Thyroid gland (tissue), 4 donors: ENCODE measurements around the gene FIBIN. TPM values are rescaled to one million over a fixed set of nuclear protein-coding genes. Genes with fewer than 3 reads are reported as not detected.

Experiments used
- DNase-seq, 2 donors: peaks; one replicate each; pipeline ENCODE4 v3.0.0-alpha.2; 2019
- H3K27ac ChIP-seq, 3 donors: fragments of 200-600 bp; sonication (generic); 1 replicate in 2 of 3; 2 replicates in 1 of 3; pipeline ENCODE4 v1.5.1; 2016 to 2019; ENCODE audit warnings: mild to moderate bottlenecking in 1 of 3, moderate library complexity in 1 of 3
- H3K27me3 ChIP-seq: fragments of 200-600 bp; sonication (generic); one replicate; pipeline ENCODE4 v1.5.1; 2019
- H3K36me3 ChIP-seq, 2 donors: fragments of 200-600 bp; sonication (generic); one replicate each; pipeline ENCODE4 v1.5.1; 2016 to 2019
- H3K4me1 ChIP-seq, 2 donors: fragments of 200-600 bp; sonication (generic); one replicate each; pipeline ENCODE4 v1.5.1; 2017 to 2019
- H3K4me3 ChIP-seq, 3 donors: fragments of 200-600 bp; sonication (generic); replicated peaks in 1 of 3; 1 replicate in 2 of 3; 2 replicates in 1 of 3; pipeline ENCODE4 v1.5.1; 2016; ENCODE audit warnings: mild to moderate bottlenecking in 1 of 3
- H3K9me3 ChIP-seq: fragments of 200-600 bp; sonication (generic); one replicate; pipeline ENCODE4 v1.5.1; 2017
- CTCF ChIP-seq, 6 experiments: fragments of 200-600 bp in 3 of 6; fragments of 450-650 bp in 3 of 6; sonication (generic) in 3 of 6; IDR thresholded peaks; one replicate each; pipeline ENCODE4 v1.5.1; 2016 to 2019; ENCODE audit warnings: antibody characterized with exemption in 6 of 6, mild to moderate bottlenecking in 2 of 6, inconsistent platforms in 1 of 6, moderate library complexity in 1 of 6
- POLR2A ChIP-seq, 2 donors: fragments of 450-650 bp; IDR thresholded peaks; one replicate each; pipeline ENCODE4 v1.6.1; 2017; ENCODE audit warnings: antibody characterized with exemption in 2 of 2, mild to moderate bottlenecking in 2 of 2, moderate library complexity in 1 of 2
- WGBS, 2 donors: methylation state at CpG; one replicate each; pipeline ENCODE4 v1.1.5; 2017; 5-methylcytosine and 5-hydroxymethylcytosine counted together
- intact Hi-C: fragments of 100-400 bp; cut with DNase I; formaldehyde crosslinking; loops from one replicate; pipeline ENCODE4 v1.15.1; 2023
- total RNA-seq, 4 donors: library from RNA; depleted of rRNA; stranded (reverse); fragments of >200 nt; gene quantifications; one replicate each; pipeline ENCODE4 v1.2.3, GENCODE V29; 2016

The FIBIN gene
- total RNA-seq, 4 donors from 2014 or later: 15.3 to 24.7 (median 19.8) TPM

DNA sequence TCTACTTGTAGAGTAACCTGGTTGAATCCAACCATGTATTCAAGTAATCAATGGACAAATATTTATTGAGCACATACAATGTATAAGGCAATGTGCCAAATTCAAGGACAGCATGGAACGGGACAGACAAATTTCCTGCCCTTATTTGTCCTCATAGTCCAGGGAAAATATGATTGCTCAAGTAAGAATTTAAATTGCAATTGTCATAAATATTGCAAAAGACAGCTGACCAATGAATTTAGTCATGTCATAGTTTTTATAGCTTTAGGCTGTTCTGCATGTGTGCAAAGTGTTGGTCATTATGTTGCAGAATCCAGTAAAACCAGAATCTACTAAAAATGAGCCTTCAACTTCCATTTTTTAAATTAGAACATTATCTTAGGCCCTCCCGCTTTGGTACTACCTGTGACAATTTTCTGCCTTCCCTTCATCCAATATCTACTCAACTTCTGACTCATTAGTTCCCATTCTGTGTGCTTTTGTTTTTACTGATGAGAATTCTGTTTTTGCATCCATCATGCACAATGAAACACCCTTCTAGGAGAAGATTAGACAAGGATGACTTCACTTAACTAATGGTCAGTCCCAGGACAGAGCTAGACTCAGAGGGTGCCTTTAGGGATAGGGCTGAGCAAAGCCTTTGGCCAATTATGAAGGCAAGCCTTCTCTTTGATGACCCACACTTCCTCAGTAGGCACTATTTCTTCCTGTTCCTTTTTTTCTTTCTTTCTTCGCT is 45.8 kb upstream of the FIBIN start:
- no peaks in the 10 kb centered on the region for H3K9me3 ChIP-seq
- DNase-seq: no peak
- no peaks in the 10 kb centered on the region for H3K27me3 ChIP-seq
- no peak overlapping the region for H3K4me3 ChIP-seq
- no peak for TF ChIP-seq CTCF (IDR thresholded peaks at IDR 0.05)
- TF ChIP-seq POLR2A (IDR thresholded peaks at IDR 0.05): no peak
- peaks cover 47 to 67% of the 10 kb centered on the region in 2 donors for H3K4me1 ChIP-seq
- 63 to 69% methylated on average over 3 of the region's 3 CpGs for WGBS, 2 donors
- H3K27ac ChIP-seq: peak overlapping the region; percentile 50 to 88 (median 51)
- intact Hi-C loops: no loop called here
- H3K36me3 ChIP-seq: no peaks in the 10 kb centered on the region

DNA sequence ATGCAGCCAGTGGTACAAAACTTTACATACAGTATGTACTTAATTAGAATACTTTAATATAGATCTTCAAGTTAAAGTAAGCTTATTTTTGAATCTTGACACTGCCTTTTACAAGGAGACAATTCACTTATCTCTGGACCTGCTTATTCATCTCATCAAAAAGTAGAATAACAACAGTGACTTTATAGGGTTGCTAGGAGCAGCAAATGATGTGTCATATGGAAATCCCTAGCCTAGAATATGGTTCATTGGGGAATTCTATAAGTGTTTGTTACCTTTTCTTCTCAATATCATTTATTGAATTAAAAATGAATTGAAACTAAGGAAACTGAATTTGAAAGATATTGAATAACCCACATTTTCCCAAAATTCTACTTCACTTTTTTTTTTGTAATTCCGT is 45.0 kb upstream of the FIBIN start:
- H3K27me3 ChIP-seq: no peaks in the 10 kb centered on the region
- peak overlapping the region in 2 of 3 donors; percentile 51 to 88 for H3K27ac ChIP-seq
- TF ChIP-seq POLR2A (IDR thresholded peaks at IDR 0.05) (no peak), CTCF (IDR thresholded peaks at IDR 0.05) (no peak)
- WGBS, 2 donors: 94 to 97% methylated on average over 1 of the region's 1 CpG
- no peak overlapping the region for H3K4me3 ChIP-seq
- DNase-seq: no peak
- H3K36me3 ChIP-seq: no peaks in the 10 kb centered on the region
- no peaks in the 10 kb centered on the region for H3K9me3 ChIP-seq
- intact Hi-C loops: no loop called here
- peaks cover 43 to 59% of the 10 kb centered on the region in 2 donors for H3K4me1 ChIP-seq

GRCh38 chr11:26949846-26950245 is 44.1 kb upstream of the FIBIN start:
- H3K27me3 ChIP-seq: no peaks in the 10 kb centered on the region
- no peaks in the 10 kb centered on the region for H3K9me3 ChIP-seq
- no peak overlapping the region for H3K27ac ChIP-seq
- peaks cover 33 to 49% of the 10 kb centered on the region in 2 donors for H3K4me1 ChIP-seq
- intact Hi-C loops: no loop called here
- DNase-seq: no peak
- WGBS, 2 donors: 88 to 92% methylated on average over 1 to 2 of the region's 2 CpGs
- no peaks in the 10 kb centered on the region for H3K36me3 ChIP-seq
- no peak overlapping the region for H3K4me3 ChIP-seq
- TF ChIP-seq POLR2A (IDR thresholded peaks at IDR 0.05) (no peak), CTCF (IDR thresholded peaks at IDR 0.05) (no peak)

GRCh38 chr11:26950260-26950719 is 43.6 kb upstream of the FIBIN start:
- WGBS, 2 donors: 93% methylated on average over 3 to 5 of the region's 5 CpGs
- Histone ChIP-seq H3K9me3 (no peaks in the 10 kb centered on the region), H3K4me3 (no peak overlapping the region), H3K27ac (no peak overlapping the region), H3K36me3 (no peaks in the 10 kb centered on the region), H3K4me1 (peaks cover 29 to 45% of the 10 kb centered on the region in 2 donors), H3K27me3 (no peaks in the 10 kb centered on the region)
- TF ChIP-seq POLR2A (IDR thresholded peaks at IDR 0.05): no peak
- TF ChIP-seq CTCF (IDR thresholded peaks at IDR 0.05): no peak
- intact Hi-C loops: no loop called here
- no peak for DNase-seq

- peaks cover 13 to 28% of the 10 kb centered on the region in 2 donors for H3K4me1 ChIP-seq
- no peak overlapping the region for H3K4me3 ChIP-seq
- 84 to 89% methylated on average over 6 of the region's 6 CpGs for WGBS, 2 donors
- no peaks in the 10 kb centered on the region for H3K36me3 ChIP-seq
- no peaks in the 10 kb centered on the region for H3K27me3 ChIP-seq
- H3K9me3 ChIP-seq: no peaks in the 10 kb centered on the region
- TF ChIP-seq CTCF (IDR thresholded peaks at IDR 0.05): no peak
- TF ChIP-seq POLR2A (IDR thresholded peaks at IDR 0.05): no peak
- H3K27ac ChIP-seq: peak overlapping the region in 1 of 3 donors; percentile 2
- intact Hi-C loops: no loop called here
- DNase-seq: no peak
These were observed 42.0 kb upstream of the FIBIN start for GRCh38 chr11:26951809-26952515.
